ENCODE measurements around the gene TOX4. TPM values are rescaled to one million over a fixed set of nuclear protein-coding genes. Genes with fewer than 3 reads are reported as not detected.
"Not testable (repeated sequence)": the region's sequence is repeated elsewhere in the genome, so short reads cannot be mapped to it uniquely, and the experiment has no call there.

TOX4 gene
- total RNA-seq, 4 donors from 2014 or later: 36.2 to 51.3 (median 48.4) TPM

DNA sequence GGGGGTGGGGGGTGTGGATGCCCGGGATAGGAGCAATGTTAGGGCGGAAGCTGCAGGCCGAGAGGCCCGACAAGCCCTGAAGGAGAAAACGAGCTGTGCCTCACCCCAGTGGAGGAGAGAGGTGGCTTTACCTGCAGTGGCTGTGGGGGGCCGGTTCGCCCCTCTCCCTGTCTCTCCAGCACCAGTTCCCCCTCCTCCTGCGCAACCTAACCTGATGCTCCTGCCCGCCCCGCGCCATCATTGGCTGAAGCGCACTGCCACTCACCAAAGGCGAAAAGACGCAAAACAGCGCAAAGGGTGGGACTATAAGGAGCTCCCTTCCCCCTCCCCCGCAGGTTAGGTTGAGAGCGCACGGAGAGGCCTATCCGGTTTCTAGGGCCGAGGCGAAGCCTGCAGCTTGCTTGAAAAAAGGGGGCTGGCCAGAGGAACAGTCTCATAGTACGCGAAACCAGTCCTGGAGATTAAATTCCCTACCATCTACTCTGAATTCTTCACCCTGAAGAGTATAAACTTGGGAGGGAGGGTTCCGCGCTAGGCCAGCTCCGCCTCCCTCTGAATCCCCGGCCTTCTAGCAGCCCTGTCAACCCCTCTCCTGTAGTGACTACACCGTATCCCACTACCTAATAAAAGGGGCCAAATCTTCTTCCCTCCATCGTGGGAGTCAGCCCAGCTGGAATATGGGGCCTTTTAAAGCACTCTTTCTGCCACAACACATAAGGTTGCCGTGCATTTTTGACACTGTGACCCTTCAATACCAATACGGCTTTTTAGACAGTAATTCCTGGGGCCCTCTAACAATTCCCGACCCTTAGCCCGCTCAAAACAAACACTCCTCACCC, 39.7 kb upstream of the TOX4 start:
- TF ChIP-seq, protein P1, sequence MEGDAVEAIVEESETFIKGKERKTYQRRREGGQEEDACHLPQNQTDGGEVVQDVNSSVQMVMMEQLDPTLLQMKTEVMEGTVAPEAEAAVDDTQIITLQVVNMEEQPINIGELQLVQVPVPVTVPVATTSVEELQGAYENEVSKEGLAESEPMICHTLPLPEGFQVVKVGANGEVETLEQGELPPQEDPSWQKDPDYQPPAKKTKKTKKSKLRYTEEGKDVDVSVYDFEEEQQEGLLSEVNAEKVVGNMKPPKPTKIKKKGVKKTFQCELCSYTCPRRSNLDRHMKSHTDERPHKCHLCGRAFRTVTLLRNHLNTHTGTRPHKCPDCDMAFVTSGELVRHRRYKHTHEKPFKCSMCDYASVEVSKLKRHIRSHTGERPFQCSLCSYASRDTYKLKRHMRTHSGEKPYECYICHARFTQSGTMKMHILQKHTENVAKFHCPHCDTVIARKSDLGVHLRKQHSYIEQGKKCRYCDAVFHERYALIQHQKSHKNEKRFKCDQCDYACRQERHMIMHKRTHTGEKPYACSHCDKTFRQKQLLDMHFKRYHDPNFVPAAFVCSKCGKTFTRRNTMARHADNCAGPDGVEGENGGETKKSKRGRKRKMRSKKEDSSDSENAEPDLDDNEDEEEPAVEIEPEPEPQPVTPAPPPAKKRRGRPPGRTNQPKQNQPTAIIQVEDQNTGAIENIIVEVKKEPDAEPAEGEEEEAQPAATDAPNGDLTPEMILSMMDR (IDR thresholded peaks at IDR 0.05): no peak
- peak in 1 of 4 donors; percentile 57 for TF ChIP-seq POLR2A (IDR thresholded peaks at IDR 0.05)
- Histone ChIP-seq H3K4me1 (peaks cover 13 to 39% (median 15%) of the 10 kb centered on the region in 3 donors), H3K36me3 (no peaks in the 10 kb centered on the region), H3K27ac (peak overlapping the region; percentile 88 to 96 (median 95)), H3K4me3 (peak overlapping the region; percentile 86 to 98 (median 93)), H3K9me3 (no peaks in the 10 kb centered on the region), H3K27me3 (no peaks in the 10 kb centered on the region)
- intact Hi-C loops (cut with DNase I): no loop called here
- 4% methylated on average over 17 to 23 of the region's 33 CpGs for WGBS, 2 donors
- peak; percentile 92 for DNase-seq

DNA sequence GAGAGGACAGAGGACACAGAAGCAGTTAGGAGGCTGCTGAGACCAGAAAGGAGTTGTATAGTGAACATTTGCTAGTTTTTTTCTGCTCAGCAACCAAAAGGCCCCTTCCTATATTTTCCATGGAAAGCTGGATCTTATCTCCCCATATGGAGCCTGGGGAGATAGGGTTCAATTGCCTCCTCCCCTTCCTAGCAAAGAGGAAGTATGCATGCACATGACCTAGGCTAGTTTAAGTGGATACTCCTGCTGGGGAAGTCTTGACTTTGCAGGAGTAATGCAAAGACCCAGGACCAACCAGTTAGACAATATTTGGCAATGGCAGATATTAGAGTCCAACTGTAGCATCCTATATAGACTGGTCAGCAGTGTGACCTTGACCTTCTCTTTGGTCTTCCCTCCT, 36.1 kb upstream of the TOX4 start:
- Histone ChIP-seq H3K36me3 (no peaks in the 10 kb centered on the region), H3K27ac (no peak overlapping the region), H3K4me1 (peaks cover 9 to 19% (median 9%) of the 10 kb centered on the region in 3 donors), H3K27me3 (no peaks in the 10 kb centered on the region), H3K4me3 (no peak overlapping the region), H3K9me3 (no peaks in the 10 kb centered on the region)
- DNase-seq: no peak
- TF ChIP-seq, protein P1 (IDR thresholded peaks at IDR 0.05): no peak
- no peak for TF ChIP-seq POLR2A (IDR thresholded peaks at IDR 0.05)
- intact Hi-C loops (cut with DNase I): no loop called here

DNA sequence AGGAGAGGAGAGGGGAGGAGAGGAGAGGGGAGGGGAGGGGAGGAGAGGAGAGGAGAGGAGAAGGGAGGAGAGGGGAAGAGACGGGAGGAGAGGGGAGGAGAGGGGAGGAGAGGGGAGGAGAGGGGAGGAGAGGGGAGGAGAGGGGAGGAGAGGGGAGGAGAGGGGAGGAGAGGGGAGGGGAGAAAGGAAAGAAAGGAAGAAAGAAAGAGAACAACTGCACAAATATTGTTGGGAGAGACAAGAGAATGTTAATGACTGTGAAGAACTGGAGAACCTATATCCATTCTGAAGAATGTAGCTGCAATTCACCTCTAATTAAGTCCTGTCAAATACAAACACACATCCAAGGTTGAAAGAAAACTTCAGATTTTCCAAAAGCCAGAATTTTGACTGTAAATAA, 34.3 kb upstream of the TOX4 start:
- intact Hi-C loops (cut with DNase I): not testable (repeated sequence)

DNA sequence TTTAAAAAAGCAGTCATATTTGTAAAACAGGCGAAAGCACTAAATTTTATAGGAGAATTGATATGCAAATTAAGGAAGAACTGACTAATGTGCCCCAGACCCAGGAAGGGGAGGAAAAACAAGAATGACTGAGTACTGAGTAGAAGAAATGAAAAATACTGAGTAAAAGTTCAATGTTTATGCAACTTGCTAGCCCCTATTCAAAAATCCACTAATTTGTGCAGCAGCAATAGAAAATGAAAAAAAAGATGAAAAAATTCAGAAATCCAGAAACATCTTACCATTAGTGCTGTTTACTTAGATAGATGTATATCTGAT, 27.1 kb upstream of the TOX4 start:
- H3K4me1 ChIP-seq: peaks cover 8 to 55% (median 18%) of the 10 kb centered on the region in 3 donors
- no peaks in the 10 kb centered on the region for H3K27me3 ChIP-seq
- intact Hi-C loops (cut with DNase I): no loop called here
- H3K27ac ChIP-seq: no peak overlapping the region
- 73 to 86% methylated on average over 1 of the region's 1 CpG for WGBS, 2 donors
- no peak for TF ChIP-seq POLR2A (IDR thresholded peaks at IDR 0.05)
- TF ChIP-seq, protein P1 (IDR thresholded peaks at IDR 0.05): no peak
- H3K4me3 ChIP-seq: no peak overlapping the region
- H3K9me3 ChIP-seq: no peaks in the 10 kb centered on the region
- DNase-seq: no peak
- H3K36me3 ChIP-seq: peaks cover 0 to 8% (median 0%) of the 10 kb centered on the region in 3 donors

More for the DNA sequence above, 34.3 kb upstream of the TOX4 start:
- not testable (repeated sequence) for H3K4me1 ChIP-seq, H3K36me3 ChIP-seq, H3K27me3 ChIP-seq, H3K27ac ChIP-seq, H3K9me3 ChIP-seq, H3K4me3 ChIP-seq, DNase-seq
- 71% methylated on average over 1 of the region's 1 CpG; no CpG with 5 or more reads in 1 of the 2 donors for WGBS, 2 donors

DNA sequence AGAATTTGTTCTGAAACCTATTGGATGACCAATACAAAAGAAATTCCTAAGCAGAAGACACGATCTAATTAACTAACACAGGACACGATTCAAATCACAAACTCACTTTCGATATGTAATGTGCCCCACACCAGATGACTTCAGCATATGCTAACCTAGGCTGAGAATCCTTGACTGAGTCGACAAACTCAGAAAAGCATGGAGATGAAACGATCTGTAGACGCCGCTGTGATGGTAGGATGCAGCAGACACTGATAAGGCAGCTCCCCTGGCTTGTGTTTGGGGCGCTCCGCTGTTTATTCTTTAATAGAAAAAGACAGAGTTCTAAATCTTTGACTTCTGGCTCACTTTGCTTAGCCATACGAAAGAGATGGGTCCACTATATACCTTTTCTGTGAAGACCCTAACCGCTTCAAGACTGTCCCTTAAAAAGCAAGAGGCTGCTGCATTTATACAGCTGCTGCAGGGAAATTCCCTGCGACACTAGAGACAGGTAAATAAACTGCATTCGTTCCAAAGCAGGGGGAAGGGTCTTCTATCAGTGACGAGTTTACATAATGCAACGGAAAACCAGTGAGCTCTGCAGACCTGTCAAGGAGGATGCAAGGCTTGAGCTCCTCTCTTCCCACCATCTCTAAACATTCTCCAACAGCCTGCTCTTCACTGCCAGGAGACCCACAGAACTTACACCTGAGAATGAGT, 22.0 kb upstream of the TOX4 start:
- intact Hi-C loops (cut with DNase I): no loop called here
- peaks cover 12 to 58% (median 16%) of the 10 kb centered on the region in 3 donors for H3K4me1 ChIP-seq
- DNase-seq: no peak
- H3K9me3 ChIP-seq: no peaks in the 10 kb centered on the region
- peak overlapping the region; percentile 61 to 93 (median 88) for H3K4me3 ChIP-seq
- TF ChIP-seq, protein P1 (IDR thresholded peaks at IDR 0.05): no peak
- TF ChIP-seq POLR2A (IDR thresholded peaks at IDR 0.05): no peak
- H3K27me3 ChIP-seq: no peaks in the 10 kb centered on the region
- H3K36me3 ChIP-seq: peaks cover 0 to 22% (median 0%) of the 10 kb centered on the region in 3 donors
- 16 to 24% methylated on average over 12 to 15 of the region's 15 CpGs for WGBS, 2 donors
- H3K27ac ChIP-seq: peak overlapping the region in 3 of 4 donors; percentile 92 to 98 (median 93)
